Prostate gland (tissue), 2 donors: ENCODE measurements around the gene GTF2H3.

Experiments
- POLR2AphosphoS5 ChIP-seq: sonication (generic); formaldehyde crosslinking; IDR thresholded peaks from one replicate; pipeline ENCODE4 v1.6.1; 2017; ENCODE audit warnings: antibody characterized with exemption
- TF ChIP-seq, protein P1 (sequence below), 4 experiments: fragments of 200-600 bp in 2 of 4; fragments of 450-650 bp in 2 of 4; sonication (generic) in 2 of 4; IDR thresholded peaks; 1 replicate in 3 of 4; 2 replicates in 1 of 4; pipeline ENCODE4 v1.5.1; 2016 to 2019; ENCODE audit warnings: antibody characterized with exemption in 4 of 4, mild to moderate bottlenecking in 2 of 4, moderate library complexity in 2 of 4

DNA sequence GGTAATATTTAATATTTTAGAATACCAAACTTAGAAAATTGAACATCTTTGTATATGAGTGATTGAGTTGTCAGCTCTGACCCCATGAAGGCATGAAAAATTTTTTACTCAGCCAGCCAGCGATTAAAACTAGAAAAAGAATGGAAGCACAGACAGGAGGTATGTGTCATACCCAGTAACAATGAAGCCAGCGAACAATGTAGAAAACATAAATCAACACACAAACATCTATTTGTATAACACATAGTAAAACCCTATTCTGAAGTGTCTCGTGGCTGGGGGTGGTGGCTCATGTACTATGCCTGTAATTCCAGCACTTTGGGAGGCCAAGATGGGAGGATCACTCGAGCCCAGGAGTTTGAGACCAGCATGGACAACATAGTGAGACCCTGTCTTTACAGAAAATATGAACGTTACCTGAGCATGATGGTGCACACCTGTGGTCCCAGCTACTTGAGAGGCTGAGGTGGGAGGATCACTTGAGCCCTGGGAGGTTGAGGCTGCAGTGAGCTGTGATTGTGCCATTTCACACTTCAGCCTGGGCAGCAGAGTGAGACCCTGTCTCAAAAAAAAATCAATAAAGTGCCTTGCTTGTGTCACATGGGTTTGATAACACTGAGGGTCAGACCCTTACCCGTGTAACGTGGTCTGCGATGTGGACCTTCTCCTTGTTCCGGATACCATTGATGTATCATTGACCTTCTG lies 43.1 kb downstream of the GTF2H3 start:
- TF ChIP-seq, protein P1, sequence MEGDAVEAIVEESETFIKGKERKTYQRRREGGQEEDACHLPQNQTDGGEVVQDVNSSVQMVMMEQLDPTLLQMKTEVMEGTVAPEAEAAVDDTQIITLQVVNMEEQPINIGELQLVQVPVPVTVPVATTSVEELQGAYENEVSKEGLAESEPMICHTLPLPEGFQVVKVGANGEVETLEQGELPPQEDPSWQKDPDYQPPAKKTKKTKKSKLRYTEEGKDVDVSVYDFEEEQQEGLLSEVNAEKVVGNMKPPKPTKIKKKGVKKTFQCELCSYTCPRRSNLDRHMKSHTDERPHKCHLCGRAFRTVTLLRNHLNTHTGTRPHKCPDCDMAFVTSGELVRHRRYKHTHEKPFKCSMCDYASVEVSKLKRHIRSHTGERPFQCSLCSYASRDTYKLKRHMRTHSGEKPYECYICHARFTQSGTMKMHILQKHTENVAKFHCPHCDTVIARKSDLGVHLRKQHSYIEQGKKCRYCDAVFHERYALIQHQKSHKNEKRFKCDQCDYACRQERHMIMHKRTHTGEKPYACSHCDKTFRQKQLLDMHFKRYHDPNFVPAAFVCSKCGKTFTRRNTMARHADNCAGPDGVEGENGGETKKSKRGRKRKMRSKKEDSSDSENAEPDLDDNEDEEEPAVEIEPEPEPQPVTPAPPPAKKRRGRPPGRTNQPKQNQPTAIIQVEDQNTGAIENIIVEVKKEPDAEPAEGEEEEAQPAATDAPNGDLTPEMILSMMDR (IDR thresholded peaks at IDR 0.05), result no peak
- TF ChIP-seq POLR2AphosphoS5, result no peak
